ENCODE measurements around the gene C3orf20.

Gene C3orf20

DNA sequence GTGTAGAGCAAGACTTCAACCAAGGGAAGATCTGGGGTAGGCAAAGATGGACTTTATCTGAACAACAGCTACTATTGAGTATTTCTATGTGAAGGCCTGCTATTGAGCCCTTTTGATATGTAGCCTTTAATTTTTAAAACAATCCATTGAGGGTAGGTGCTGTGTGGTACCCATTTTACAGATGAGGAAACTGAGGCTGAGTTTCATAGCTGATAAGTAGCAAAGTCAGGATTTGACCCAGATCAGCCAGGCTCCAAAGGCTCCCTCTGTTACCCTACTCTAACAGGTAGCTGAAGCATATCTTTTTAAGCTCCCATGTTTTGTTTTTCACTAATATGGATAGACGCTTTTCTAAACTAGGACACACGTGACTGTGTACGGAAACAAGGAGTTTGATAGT, 141.4 kb downstream of the C3orf20 start:
- no peak for DNase-seq (ENCODE audit: low spot score)

DNA sequence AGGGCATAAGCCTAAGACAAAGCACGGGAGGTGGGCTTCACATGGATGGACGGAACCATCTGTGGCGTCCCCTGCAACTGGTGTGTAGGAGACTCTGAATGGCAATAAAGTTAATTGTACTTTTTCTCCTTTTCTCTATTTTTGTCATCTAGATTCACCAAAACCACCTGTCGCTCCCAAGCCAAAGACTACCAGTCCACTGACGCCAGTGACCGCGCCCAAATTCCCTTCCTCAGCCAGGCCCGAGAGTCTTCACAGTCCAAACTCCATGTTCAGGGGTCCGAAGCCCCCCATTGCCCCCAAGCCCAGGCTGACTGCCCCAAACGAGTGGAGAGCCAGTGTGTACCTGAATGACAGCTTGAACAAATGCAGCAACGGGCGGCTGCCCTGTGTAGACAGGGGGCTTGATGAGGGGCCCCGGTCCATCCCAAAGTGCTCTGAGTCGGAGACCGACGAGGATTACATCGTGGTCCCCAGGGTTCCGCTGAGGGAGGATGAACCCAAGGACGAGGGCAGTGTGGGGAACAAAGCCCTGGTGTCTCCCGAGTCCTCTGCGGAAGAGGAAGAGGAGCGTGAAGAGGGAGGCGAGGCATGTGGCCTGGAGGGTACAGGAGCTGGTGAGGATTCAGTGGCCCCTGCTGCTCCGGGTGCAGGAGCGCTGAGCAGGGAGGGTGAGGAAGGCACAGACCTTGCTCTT, 144.0 kb downstream of the C3orf20 start, which contains the start of gene FGD5:
FGD5 (plus strand) TSS at position 159 of the 697 bp plus-strand sequence; CDS start at position 269, 110 bp downstream.
- no peak for DNase-seq (ENCODE audit: low spot score)

DNA sequence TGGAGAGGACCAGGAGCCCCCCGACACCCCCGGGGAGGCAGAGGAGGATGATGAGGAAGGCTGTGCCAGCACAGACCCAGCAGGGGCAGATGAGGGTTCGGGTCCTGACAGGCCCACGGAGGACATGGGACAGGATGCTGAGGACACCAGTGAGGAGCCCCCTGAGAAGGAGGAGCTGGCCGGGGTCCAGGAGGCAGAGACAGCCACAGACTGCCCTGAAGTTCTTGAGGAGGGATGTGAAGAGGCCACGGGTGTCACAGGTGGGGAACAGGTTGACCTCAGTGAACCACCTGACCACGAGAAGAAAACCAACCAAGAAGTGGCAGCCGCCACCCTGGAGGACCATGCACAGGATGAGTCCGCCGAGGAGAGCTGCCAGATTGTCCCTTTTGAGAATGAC, 144.7 kb downstream of the C3orf20 start:
- no peak for DNase-seq (ENCODE audit: low spot score)

DNA sequence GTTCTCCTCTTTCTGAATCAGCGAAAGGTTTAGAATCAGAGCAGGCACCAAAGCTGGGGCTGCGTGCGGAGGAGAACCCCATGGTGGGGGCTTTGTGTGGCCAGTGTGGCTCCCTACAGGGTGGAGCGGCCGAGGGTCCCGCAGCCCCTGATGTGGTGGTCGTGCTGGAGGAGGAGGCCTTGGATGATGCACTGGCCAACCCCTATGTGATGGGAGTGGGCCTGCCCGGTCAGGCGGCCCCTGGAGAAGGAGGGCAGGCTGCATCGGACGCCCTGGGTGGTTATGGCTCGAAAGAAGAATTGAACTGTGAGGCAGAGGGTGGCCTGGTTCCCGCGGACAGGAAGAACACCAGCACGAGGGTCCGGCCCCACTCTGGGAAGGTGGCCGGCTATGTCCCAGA, 145.2 kb downstream of the C3orf20 start:
- DNase-seq (ENCODE audit: low spot score), result no peak

DNA sequence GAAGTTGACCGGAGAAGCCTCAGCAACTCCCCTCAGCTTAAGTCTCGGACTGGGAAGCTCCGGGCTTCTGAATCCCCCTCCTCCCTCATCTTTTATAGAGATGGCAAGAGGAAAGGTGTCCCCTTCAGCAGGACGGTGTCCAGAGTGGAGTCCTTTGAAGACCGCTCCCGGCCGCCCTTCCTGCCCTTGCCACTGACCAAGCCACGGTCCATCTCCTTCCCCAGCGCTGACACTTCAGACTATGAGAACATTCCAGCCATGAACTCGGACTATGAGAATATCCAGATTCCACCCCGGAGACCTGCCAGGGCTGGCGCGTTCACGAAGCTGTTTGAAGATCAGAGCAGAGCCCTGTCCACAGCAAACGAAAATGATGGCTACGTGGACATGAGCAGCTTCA, 146.2 kb downstream of the C3orf20 start:
- DNase-seq (ENCODE audit: low spot score), result no peak

DNA sequence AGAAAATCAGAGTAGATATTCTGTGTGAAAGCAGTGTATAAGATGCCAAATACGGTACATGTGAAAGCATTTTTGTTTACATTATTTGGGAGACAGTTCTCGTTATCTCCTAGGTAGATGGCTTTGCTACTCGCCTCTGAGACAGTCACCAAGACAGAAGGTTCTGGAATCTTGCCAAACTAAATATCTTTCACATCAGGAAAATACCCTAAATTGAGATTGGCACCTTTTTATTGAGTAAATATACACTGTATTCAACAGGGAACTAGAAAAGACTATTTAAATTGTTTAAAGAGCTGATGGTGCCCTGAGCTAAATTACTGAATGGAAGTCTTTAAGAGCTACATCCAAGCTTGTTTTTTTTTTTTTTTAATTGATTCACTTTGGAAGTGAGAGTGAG, 147.2 kb downstream of the C3orf20 start:
- no peak for DNase-seq (ENCODE audit: low spot score)

All from D341Med (cell line).